ENCODE results near the gene EDA. TPM values are rescaled to one million over a fixed set of nuclear protein-coding genes. Genes with fewer than 3 reads are reported as not detected.

EDA gene
- total RNA-seq, 4 donors from 2014 or later, result 0.51 to 13.5 (median 7.3) TPM

- intact Hi-C loops (cut with DNase I; ENCODE audit: low total_unique reads), result no loop called here
- no peak for DNase-seq
- no peak for TF ChIP-seq POLR2A (IDR thresholded peaks at IDR 0.05)
- TF ChIP-seq CTCF (IDR thresholded peaks at IDR 0.05), result no peak
- Histone ChIP-seq H3K36me3 (no peaks in the 10 kb centered on the region), H3K9me3 (no peaks in the 10 kb centered on the region), H3K4me3 (no peak overlapping the region), H3K4me1 (no peaks in the 10 kb centered on the region), H3K27ac (no peak overlapping the region), H3K27me3 (no peaks in the 10 kb centered on the region)
Measured at GRCh38 chrX:70025464-70025863, 409.6 kb downstream of the EDA start.

- intact Hi-C loops (cut with DNase I; ENCODE audit: low total_unique reads), result no loop called here
- H3K4me3 ChIP-seq, result no peak overlapping the region
- H3K4me1 ChIP-seq, result no peaks in the 10 kb centered on the region
- TF ChIP-seq POLR2A (IDR thresholded peaks at IDR 0.05) (no peak), CTCF (IDR thresholded peaks at IDR 0.05) (no peak)
- no peaks in the 10 kb centered on the region for H3K9me3 ChIP-seq
- no peaks in the 10 kb centered on the region for H3K36me3 ChIP-seq
- H3K27ac ChIP-seq, result no peak overlapping the region
- H3K27me3 ChIP-seq, result no peaks in the 10 kb centered on the region
- no peak for DNase-seq
Measured at GRCh38 chrX:70026112-70026850, 410.4 kb downstream of the EDA start.

GRCh38 chrX:70026851-70027200, 410.9 kb downstream of the EDA start:
- no peaks in the 10 kb centered on the region for H3K9me3 ChIP-seq
- no peaks in the 10 kb centered on the region for H3K27me3 ChIP-seq
- no peak for DNase-seq
- no peak overlapping the region for H3K27ac ChIP-seq
- intact Hi-C loops (cut with DNase I; ENCODE audit: low total_unique reads), result no loop called here
- H3K36me3 ChIP-seq, result no peaks in the 10 kb centered on the region
- no peak overlapping the region for H3K4me3 ChIP-seq
- TF ChIP-seq CTCF (IDR thresholded peaks at IDR 0.05), result no peak
- TF ChIP-seq POLR2A (IDR thresholded peaks at IDR 0.05), result no peak
- no peaks in the 10 kb centered on the region for H3K4me1 ChIP-seq

GRCh38 chrX:70029863-70030262, 413.9 kb downstream of the EDA start:
- intact Hi-C loops (cut with DNase I; ENCODE audit: low total_unique reads), result no loop called here
- DNase-seq, result no peak
- H3K9me3 ChIP-seq, result no peaks in the 10 kb centered on the region
- no peaks in the 10 kb centered on the region for H3K36me3 ChIP-seq
- TF ChIP-seq CTCF (IDR thresholded peaks at IDR 0.05) (no peak), POLR2A (IDR thresholded peaks at IDR 0.05) (no peak)
- H3K4me3 ChIP-seq, result no peak overlapping the region
- H3K27me3 ChIP-seq, result no peaks in the 10 kb centered on the region
- no peaks in the 10 kb centered on the region for H3K4me1 ChIP-seq
- no peak overlapping the region for H3K27ac ChIP-seq

GRCh38 chrX:70030301-70030767, 414.4 kb downstream of the EDA start:
- Histone ChIP-seq H3K4me3 (no peak overlapping the region), H3K27ac (no peak overlapping the region), H3K9me3 (no peaks in the 10 kb centered on the region), H3K27me3 (no peaks in the 10 kb centered on the region), H3K36me3 (no peaks in the 10 kb centered on the region), H3K4me1 (no peaks in the 10 kb centered on the region)
- TF ChIP-seq POLR2A (IDR thresholded peaks at IDR 0.05), result no peak
- TF ChIP-seq CTCF (IDR thresholded peaks at IDR 0.05), result peak; percentile 18 to 46 (median 40)
- intact Hi-C loops (cut with DNase I; ENCODE audit: low total_unique reads), result no loop called here
- DNase-seq, result no peak

Measured in uterus (tissue), 4 donors.